Stimulated activated CD8-positive, alpha-beta memory T cell treated with anti-CD3 and anti-CD28 coated beads, Interleukin-15, amount 100 ng/mL, for 1 hour (primary cell): ENCODE measurements around the gene SH3TC1.

Experiments
- DNase-seq: peaks from one replicate; pipeline ENCODE4 v3.0.0-alpha.2; 2020; ENCODE audit warnings: low read depth

SH3TC1 gene

DNA sequence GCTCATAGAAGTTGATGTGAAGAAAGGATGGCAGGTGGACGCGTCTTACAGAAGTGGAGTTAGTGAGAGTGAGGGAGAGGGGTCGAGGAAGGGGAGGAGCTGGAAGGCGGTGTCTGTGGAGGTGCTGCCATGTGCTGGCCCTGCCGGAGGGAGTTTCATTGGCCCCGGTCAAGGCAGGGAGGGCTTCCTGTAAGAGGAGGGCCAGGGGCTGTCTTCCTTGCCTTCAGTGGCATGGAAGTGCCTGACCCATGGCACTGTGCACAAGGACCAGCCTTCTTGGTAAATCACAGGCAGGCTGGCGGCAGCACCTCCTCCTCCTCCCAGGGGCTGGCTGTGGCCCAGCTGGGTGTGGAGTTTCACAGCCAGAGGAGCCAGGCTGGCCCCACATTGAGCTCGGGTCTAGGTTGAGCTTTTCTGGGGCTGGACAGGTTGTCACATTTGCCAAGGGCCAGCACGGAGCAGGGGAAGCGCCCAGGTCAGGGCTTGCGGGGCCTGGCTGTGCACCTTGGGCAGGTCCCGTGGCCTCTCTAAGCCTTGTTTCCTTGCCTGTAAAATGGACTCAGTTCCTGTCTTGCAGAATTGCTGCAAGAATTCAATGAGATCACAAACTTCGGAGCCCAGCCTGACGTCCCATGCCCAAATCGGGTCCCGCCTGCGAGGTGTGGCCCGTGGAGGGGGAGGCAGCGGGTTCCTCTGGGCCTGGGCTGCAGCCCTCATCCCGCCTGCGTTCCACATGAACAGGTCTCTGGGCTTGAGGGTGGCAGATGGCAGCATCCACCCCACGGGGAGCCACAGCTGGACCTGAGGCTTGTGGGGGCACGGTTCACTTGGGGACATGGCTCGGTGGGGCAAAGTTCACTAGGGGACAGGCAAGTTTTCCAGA, 77.5 kb downstream of the SH3TC1 start:
- DNase-seq, result no peak

DNA sequence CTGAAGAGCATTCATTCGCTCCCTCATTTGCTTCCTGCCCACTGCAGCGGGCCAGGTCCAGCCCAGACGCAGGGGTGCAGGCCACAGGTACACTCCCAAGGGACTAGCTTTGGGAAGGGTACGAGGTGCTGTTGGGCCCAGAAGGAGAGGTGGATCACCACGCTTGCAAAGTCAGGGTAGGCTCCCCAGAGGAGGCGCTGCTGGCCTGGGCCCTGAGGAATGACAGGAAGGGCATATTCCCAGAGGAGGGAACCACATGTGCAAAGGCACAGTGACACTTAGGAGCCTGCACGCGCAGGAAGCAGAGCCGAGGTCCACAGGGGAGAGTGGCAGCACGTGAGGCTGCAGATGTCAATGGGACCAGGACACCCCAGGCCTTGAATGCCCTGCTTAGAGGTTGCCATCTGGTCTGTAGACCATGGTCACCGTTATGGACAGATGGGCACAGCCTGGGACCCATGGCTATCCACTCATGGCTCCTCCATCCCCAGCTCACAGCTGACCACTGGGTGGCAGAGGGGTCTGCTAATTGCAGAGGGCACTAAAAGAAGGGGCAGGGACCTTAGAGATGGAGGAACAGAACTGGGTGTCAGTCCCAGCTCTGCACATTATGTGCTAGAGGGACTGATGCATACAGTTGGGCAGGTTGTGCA, 78.4 kb downstream of the SH3TC1 start:
- no peak for DNase-seq

DNA sequence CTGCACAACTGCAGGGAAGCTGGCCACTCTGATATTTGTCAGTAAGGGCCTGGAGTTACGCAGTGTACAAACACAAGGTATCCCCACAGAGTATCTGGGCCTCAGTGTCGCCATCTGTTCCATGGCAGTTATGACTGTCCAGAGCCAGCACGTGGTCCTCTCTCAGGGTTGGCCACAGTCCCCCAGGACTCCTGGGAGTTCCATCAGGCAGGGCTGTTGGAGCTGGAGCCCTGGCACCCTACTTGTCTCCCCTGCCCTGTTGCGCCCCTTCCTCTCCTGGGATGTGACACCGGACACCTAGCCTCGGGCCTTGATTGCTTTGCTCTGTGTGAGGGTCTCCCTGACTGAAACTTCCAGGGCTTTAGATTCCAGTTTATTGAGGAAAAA, 78.9 kb downstream of the SH3TC1 start:
- no peak for DNase-seq

DNA sequence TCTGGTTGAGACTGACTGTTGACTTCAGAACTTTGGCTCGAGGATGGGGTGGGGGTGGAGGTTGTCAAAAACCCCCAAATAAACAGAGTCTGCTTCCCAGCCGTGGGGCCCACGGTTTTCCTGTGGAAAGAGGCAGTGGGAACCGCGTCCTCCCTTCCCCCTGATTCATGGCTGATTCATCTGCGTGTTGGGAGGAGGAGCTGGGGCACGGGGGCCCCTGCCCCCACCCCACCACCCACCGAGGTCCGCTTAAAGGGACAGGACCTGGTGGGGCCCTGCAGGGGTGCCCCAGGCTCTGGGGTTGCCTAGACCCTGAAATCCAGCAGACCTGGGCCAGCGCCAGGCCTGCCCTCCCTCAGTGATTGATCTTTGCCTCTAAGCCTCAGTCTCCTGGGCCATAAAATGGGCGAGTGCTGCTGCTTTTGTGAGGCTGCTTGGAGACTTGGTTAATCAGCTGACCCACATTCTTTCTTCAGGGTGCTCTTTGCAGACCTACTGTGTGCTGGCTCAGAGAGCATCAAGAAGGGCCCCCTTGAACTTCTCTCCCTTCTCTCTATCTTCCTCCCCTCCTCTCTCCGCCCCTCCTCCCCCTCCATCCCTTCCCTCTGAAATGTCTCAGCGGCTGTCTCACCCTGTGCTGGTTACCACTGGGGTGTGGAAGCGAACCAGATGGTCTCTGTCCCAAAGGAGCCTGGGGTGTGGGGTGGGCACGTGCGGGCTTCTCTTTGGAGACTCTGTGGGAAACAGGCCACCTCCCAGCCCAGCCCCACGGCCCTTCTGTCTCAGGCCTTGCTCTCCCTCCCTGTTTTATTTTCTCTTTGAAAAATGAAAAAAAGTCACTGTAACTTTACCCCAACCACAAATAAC, 79.6 kb downstream of the SH3TC1 start:
- no peak for DNase-seq

DNA sequence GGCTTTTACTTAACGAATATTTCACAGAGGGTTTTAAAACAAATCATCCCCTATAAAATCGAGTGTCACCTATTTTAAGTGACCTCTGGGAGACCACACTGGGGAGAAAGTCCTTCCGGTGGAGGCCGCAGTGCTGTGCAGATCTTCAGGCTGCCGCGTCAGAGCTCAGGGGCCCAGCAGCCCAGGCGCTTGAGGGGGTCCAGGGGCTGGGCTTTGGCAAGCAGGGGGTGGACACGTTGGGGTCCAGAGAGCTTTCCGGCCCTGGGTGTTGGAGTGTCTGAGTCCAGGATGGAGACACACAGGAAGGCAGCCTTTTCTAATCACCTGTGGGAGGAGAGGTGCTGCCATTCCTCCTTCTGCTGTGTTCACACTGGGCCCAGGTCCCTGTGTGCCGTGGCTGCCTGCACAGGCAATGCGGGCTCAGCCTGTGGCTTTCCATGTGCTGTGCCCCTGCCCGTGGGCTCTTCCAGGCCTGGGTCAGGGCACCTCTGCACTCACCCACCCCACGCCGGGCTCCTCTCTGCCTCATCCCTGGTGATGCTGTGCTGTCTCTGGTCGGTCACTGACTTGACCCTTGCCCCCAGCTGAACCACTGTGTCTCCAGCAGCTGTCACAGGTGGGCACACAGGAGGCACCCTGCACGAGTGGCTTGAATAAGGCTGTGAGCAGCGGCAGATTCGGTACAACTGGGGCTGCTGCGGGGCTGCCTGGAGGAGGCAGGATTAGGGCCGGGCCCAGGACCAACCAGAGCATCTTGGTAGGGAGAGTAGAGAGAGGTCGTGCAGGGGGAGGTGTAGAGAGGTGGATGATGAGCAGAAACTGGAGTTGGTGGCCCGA, 80.4 kb downstream of the SH3TC1 start:
- DNase-seq, result no peak

DNA sequence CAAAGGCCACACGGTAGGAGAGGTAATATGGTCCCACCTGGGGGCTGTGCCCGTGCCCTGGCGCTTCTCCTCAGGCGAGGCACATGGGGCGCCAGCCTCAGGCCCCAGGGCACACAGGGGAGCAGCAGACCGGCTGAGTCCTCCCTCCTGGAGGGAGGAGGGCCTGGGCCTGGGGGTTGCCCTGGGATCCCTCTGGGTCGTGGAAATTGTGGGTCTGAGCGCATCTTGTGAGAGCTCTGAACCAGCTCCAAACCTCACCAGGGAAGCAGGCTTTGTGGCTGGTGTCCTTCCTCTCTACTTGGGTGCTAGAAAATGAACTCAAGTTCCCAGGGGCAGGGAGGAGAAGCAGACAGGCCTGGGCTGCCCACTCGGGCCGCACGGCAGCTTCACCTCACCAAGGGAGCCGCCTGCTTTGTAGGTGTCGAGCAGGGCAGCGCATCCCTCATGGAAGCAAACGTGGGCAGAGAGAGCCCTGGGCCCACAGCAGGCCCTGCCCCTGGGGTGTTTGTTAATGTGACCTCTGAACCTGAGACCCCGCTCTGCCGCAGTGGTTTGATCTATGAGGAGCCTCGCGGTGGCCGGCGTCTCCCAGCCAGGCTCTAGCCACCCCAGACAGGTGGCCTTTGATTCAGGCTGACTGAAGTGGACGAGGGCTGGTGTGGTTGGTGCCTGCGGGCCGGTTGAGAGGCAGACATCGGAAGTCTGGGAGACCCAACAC, 81.2 kb downstream of the SH3TC1 start:
- no peak for DNase-seq

DNA sequence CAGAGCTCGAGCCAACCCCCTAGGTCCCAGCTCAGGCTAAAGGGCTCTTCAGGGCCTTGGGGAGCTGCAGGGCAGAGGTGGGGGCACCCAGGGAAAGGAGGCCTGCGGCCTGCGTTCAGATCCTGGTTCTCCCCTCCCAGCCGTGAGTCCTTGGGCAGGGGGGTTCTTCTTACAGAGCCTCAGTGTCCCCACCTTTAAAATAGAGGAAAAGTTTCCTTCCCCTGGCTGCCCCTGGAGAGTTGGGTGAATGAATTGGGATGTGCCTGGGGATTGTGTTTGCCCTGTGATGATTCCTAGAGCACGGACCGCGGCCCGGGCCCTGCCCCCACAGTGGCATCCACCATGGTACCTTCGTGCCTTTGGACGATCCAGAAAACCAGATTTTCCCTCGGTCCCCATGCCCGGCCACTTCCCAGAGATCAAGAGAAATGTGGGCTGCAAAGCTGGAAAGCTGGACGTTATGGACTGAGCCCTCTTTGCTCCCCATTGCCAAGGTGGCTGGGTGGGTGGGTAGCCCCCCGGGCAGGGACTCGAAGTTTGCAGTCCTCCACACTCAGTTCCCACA, 81.9 kb downstream of the SH3TC1 start:
- DNase-seq, result no peak

DNA sequence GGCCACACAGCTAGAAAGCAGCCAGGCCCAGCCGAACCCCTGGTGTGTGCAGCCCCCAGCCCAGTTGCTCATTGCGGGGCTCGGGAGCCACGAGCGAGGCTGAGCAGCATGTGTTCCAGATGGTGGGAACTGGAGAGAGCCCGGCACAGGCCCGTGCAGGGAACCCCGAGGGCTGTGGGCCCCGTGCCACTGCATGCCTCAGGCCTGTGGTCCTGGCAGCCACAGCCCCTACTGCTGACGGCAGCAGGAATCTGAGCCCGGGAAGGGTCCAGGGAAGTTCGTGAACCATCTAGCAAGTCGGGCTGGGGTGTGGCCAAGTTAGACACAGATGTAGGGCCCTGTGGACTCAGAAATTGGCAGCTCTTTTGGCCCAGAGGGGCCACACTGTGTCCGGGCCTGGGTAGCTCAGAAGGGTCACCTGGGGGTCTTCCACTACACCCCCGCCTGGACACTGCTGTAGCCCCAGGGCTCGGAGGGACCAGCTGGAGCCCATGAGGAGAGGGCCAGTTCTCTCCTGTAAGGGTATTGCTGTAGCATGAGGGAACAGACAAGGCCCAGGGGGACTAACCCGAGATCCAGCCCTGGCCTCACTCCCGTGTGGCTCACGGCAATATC, 82.5 kb downstream of the SH3TC1 start:
- DNase-seq, result no peak

DNA sequence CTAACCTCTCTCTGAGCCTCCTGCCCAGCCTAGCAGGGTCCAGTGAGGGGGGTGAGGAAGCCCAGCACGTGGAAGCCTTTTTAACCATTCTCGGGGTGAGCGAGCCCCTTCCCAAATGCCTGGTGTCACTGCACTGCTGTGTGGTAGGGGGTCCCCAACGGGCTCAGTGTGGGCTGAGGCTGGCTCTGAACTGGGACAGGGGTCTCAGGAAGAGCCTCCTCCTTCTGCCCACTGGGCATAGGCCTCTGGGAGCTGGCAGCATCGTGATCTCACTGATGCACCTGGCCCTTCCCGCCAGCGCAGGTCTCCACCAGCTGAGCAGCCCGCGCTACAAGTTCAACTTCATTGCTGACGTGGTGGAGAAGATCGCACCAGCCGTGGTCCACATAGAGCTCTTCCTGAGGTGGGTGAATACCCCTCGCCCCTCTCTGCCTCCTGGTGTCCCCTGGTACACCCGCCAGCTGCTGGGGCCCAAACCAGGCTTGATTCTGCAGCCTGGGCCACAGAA, 83.1 kb downstream of the SH3TC1 start:
- no peak for DNase-seq

DNA sequence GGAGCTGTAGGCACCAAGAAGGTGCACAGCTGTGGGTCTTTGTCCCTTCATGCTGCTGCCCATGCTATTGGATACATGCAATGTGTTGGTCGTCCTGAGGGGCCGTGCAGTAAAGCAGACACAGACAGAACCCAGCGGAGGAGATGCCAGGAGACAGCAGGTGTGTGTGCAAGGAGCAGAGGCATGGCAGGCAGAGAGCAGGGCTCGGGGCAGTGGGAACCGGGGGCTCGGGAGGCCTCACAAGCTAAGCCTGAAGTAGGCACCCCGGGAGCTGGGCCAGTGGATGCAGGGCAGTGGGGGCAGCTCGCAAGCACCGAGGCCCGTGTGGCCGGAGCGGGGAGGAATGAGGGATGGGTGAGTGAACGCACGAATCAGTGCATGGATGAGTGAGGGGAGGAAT, 83.7 kb downstream of the SH3TC1 start:
- DNase-seq, result no peak

DNA sequence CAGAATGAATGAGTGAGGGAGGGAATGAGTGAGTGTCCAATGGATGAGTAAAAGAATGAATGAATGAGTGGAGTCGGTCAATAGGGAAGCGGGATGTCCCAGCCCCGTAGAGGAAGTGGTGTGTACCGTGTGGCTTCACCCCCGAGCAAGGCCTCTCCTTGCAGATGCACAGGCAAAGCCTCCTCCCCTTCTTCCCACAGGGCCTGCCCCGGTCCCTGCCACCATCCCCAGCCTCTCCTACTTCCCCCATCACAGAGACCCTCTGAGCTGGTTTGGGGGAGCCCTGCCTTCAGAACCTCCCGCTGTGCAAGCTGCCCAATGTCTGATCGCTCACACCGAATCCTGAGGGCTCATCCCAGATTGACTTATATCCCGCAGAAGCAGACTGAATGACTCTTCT, 84.1 kb downstream of the SH3TC1 start:
- DNase-seq, result no peak

DNA sequence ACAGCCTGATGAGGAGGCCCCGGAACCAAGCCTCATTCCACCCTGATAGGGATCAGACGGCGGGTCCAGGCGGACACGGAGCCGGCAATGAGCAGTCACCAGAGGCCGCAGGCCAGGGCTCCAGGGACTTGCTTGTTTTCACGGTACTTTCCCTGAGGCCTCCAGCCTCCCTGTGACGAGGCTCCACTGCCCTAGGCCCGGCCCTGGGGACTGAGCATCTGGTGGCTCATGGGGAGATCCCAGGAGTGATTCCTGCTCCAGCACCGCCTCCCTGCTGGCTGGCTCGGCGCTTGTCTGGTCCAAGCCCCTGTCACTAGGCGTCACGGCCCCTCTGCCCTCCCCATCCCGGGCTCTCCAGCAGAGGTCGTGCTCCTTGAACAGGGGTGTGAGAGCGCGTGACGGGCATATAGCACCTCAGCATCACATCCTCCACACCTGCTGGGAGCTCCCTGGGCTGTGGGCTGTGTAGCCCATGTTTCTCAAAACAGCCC, 84.6 kb downstream of the SH3TC1 start:
- no peak for DNase-seq

DNA sequence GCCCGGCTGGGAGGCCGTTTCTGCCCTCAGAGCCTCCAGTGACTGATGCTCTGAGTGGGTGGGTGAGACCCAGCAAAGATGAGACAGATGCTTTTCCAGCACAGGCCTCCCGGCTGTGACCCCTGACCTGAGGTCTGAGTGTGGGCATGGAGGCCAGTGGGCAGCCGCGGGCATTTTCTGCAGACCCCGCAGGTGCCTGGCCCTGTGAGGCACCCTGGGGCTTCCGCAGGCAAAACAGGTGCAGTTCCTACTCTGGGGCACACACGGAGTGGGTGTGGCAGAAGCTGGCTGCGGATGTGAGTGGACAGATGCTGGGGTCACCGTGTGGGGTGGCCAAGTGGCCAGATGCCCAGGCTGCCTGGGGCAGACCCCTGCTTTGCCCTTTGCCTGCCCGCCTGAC, 85.3 kb downstream of the SH3TC1 start:
- no peak for DNase-seq

DNA sequence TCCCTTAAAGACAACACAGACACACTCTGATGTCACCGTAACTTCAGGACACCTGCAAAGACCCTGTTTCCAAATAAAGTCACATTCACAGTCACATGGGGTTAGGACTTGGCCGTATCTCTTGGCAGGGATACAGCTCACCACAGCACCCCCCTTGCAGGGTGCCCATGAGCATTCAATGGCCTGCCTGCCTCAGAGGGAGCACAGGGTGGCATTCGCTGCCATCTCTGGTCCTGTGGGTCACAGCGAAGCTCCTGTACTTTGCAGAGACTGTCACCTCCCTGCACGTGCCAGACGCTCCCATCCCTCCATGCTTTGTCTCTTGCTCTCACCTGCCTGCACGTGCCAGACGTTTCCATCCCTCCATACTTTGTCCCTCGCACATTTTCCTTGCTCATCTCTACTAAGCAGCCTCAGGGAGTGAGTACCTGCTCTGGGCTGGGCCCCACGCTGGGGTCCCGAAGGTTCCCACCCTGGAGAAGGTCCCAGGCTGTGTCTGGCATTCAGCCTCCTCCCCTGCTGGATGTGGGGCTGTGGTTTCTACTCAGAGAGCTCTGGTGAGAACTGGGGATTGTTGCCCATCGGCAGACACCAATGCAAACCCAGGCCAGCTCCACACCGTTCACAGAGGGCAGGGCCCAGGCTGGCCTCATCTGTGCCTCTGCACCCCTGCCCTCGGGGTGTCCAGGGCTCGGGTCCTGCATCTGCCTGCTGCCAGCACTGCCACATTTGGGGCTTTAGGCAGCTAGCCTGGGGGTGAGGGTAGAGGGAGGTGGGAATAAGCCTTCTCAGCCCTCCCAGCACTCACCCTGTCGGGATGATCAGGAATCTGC, 86.3 kb downstream of the SH3TC1 start:
- no peak for DNase-seq

DNA sequence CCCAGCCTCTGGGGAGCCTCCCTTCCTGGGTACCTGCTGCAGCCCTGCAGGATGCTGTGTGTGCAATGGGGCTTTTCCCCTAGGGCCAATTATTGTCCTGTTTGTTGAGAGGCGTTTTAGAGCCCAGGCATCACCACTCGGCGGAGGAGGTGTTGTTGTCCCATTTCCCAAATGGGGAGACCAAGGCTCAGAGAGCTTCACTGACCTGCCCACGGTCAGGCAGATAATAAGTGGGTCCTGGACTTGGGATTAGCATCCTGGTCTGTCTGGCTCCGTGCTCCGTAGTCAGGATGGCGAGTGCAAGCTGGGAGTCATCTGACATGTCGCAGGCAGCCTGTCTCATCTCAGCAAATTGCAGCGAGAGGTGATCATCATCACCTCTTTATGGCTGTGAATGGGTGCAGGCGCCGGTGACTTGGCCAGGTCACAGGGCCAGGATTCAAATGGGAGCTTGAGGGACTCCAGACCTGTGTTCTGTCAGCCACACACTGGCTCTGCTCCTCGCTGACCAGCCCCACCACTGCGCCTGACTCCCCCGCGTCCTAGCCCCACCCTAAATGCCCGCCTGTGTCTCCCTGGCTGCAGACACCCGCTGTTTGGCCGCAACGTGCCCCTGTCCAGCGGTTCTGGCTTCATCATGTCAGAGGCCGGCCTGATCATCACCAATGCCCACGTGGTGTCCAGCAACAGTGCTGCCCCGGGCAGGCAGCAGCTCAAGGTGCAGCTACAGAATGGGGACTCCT, 87.1 kb downstream of the SH3TC1 start:
- DNase-seq, result no peak

DNA sequence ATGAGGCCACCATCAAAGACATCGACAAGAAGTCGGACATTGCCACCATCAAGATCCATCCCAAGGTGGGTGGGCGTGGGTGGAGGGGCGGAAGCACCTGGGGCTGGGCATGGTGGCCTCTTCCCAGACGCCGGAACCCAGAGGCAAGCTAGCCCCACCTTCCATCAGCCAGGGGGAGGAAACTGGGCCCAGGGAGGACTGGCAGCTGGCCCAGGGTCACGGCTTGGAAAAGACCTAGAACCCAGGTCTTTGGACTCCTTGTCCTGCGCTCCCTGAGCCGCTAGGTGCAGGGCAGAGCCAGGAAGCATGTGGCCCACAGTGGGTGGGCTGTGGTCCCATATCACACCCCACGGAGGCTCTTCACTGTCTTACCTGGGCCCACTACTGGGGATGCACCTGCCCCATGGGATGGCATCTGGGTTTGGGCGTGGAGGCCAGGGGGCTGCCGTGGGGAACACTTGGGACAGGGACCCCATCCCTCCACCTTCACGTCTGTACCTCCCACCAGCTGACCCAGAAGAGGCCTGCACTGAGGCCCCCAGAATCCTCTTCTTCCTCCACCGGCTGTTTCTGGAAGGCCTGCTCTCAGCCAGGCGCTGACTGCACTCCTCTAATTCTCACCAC, 87.7 kb downstream of the SH3TC1 start:
- DNase-seq, result no peak

DNA sequence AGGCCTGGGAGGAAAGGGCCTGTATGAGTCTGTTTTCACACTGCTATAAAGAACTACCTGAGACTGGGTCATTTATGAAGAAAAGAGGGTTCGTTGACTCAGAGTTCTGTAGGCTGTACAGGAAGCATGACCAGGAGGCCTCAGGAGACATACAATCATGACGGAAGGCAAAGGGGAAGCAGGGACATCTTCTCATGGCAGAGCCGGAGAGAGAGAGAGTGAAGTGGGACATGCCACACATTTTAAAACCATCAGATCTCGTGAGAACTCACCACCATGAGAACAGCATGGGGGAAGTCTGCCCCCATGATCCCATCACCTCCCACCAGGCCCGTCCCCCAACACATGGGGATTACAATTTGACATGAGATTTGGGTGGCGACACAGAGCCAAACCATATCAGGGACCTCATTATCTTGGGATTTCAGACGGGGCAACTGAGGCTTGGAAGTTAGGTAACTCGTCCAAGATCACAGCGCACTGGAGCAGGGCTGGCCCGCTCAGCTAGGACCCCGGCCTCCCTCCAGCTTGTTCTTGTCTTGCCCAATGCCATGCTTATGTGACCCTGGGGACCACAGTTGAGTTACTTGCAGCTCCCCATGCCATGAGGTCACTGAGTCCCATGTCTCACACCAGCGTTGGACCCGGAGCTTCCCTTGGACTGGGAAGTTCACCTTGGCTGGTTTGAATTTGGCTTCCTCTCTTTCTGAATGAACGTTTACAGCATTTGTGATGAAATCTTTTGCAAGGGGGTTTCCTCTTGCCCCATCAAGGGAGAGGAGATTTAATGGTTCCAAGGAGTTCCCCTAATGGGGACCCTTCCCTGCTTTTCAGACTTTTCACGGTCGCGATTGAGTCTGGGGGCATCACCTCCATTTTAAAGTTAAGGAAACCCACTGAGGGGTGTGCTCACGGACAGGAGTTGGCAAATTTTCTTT, 88.5 kb downstream of the SH3TC1 start:
- DNase-seq, result no peak
